Fibroblast of lung (primary cell): Measurements from ENCODE around the gene DOK5. TPM values are rescaled to one million over a fixed set of nuclear protein-coding genes. Genes with fewer than 3 reads are reported as not detected.

Experiments
- DNase-seq, 2 donors: peaks; one replicate each; pipeline versions ENCODE4 v3.0.0 to v3.0.0-alpha.2; 2010; ENCODE audit warnings: low read depth in 2 of 2
- H2AFZ ChIP-seq: 2 replicates; pipeline ENCODE4 v1.5.1; 2012; ENCODE audit warnings: low read length, control low read depth, inconsistent platforms
- H3K27ac ChIP-seq: 2 replicates; pipeline ENCODE4 v1.5.1; 2011; ENCODE audit warnings: low read length, control low read depth; ENCODE audit not compliant: insufficient read depth
- H3K27me3 ChIP-seq: 2 replicates; pipeline ENCODE4 v1.5.1; 2011; ENCODE audit warnings: mild to moderate bottlenecking, low read length; ENCODE audit not compliant: control insufficient read depth, insufficient read depth
- H3K36me3 ChIP-seq: 2 replicates; pipeline ENCODE4 v1.5.1; 2011; ENCODE audit warnings: low read length; ENCODE audit not compliant: control insufficient read depth, insufficient read depth
- H3K4me1 ChIP-seq: 2 replicates; pipeline ENCODE4 v1.5.1; 2011; ENCODE audit warnings: low read length; ENCODE audit not compliant: control insufficient read depth, insufficient read depth; ENCODE audit errors: extremely low read depth
- H3K4me2 ChIP-seq: 2 replicates; pipeline ENCODE4 v1.5.1; 2011; ENCODE audit warnings: low read length, control low read depth; ENCODE audit not compliant: insufficient read depth; ENCODE audit errors: extremely low read depth
- H3K4me3 ChIP-seq, 4 experiments: fragments of 200-600 bp in 1 of 4; sonication (generic) in 1 of 4; replicated peaks in 1 of 4; 2 replicates each; pipeline ENCODE4 v1.5.1; 2011 to 2016; ENCODE audit warnings: low read length in 4 of 4, low read depth in 3 of 4, mild to moderate bottlenecking in 3 of 4, control low read depth in 2 of 4, inconsistent platforms in 1 of 4, mixed read lengths in 1 of 4; ENCODE audit not compliant: insufficient read depth in 1 of 4; ENCODE audit errors: control extremely low read depth in 1 of 4
- H3K79me2 ChIP-seq: 2 replicates; pipeline ENCODE4 v1.5.1; 2012; ENCODE audit warnings: mild to moderate bottlenecking, low read length, inconsistent platforms; ENCODE audit not compliant: control insufficient read depth, insufficient read depth
- H3K9ac ChIP-seq: 2 replicates; pipeline ENCODE4 v1.5.1; 2011; ENCODE audit warnings: mild to moderate bottlenecking, low read length, control low read depth; ENCODE audit not compliant: insufficient read depth
- H3K9me3 ChIP-seq: 2 replicates; pipeline ENCODE4 v1.5.1; 2012; ENCODE audit warnings: low read depth, low read length; ENCODE audit not compliant: control insufficient read depth, insufficient read depth
- H4K20me1 ChIP-seq: 2 replicates; pipeline ENCODE4 v1.5.1; 2011; ENCODE audit warnings: low read length; ENCODE audit not compliant: control insufficient read depth, insufficient read depth; ENCODE audit errors: extremely low read depth
- EZH2 ChIP-seq: IDR thresholded peaks from 2 replicates; pipeline ENCODE4 v1.5.1; 2012; ENCODE audit warnings: low read length, control low read depth, mild to moderate bottlenecking; ENCODE audit errors: missing control alignments
- polyA plus RNA-seq, 2 donors: library from polyadenylated mRNA; depleted of rRNA in 1 of 2; stranded (reverse) in 1 of 2; unstranded in 1 of 2; fragments of >200 nt; gene quantifications; 2 replicates each; pipeline ENCODE4 v1.2.1, GENCODE V29; 2011 to 2012; ENCODE audit warnings: missing spikeins in 1 of 2
- total RNA-seq: library from RNA; depleted of rRNA; stranded (reverse); fragments of >200 nt; gene quantifications from 2 replicates; pipeline ENCODE4 v1.2.1, GENCODE V29; 2014
- TF ChIP-seq, protein P1 (sequence below), 2 donors: IDR thresholded peaks in 1 of 2; conservative IDR thresholded peaks in 1 of 2; 1 replicate in 1 of 2; 2 replicates in 1 of 2; pipeline ENCODE4 v1.5.1; 2011 to 2012; ENCODE audit warnings: low read length in 2 of 2, control low read depth in 1 of 2, inconsistent platforms in 1 of 2, low read depth in 1 of 2, mild to moderate bottlenecking in 1 of 2

Gene DOK5
- total and polyA plus RNA-seq, 2 donors (not counting 1 experiment from before 2014, with no cell fraction given), result 13.5 to 19.2 TPM

DNA sequence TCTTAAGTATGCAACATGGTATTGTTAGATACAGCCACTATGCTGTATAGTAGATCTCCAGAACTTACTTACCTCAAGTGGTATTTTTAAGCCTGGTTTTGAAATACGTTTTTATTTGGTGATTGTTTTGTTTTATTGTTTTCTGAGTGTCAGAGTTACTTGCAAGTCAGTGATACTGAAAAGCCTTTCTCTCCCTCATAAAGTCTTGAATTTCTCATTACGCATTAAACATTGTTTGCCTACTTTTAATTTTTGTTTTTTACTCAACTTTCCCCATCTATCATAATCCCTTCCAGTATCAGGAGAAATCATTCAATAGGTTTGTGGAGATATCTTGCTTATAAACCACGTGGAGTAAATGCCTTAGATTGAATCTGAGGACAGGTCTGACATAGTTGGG is 214.9 kb downstream of the DOK5 start:
- no peak overlapping the region for H3K27ac ChIP-seq
- H3K4me3 ChIP-seq, result no peak overlapping the region
- H3K9ac ChIP-seq, result no peak overlapping the region
- no peak overlapping the region for H2AFZ ChIP-seq
- no peaks in the 10 kb centered on the region for H3K4me1 ChIP-seq
- H3K79me2 ChIP-seq, result no peaks in the 10 kb centered on the region
- H3K36me3 ChIP-seq, result no peaks in the 10 kb centered on the region
- no peak for DNase-seq
- TF ChIP-seq, protein P1, sequence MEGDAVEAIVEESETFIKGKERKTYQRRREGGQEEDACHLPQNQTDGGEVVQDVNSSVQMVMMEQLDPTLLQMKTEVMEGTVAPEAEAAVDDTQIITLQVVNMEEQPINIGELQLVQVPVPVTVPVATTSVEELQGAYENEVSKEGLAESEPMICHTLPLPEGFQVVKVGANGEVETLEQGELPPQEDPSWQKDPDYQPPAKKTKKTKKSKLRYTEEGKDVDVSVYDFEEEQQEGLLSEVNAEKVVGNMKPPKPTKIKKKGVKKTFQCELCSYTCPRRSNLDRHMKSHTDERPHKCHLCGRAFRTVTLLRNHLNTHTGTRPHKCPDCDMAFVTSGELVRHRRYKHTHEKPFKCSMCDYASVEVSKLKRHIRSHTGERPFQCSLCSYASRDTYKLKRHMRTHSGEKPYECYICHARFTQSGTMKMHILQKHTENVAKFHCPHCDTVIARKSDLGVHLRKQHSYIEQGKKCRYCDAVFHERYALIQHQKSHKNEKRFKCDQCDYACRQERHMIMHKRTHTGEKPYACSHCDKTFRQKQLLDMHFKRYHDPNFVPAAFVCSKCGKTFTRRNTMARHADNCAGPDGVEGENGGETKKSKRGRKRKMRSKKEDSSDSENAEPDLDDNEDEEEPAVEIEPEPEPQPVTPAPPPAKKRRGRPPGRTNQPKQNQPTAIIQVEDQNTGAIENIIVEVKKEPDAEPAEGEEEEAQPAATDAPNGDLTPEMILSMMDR (conservative IDR thresholded peaks at IDR 0.05 in 1 of 2, IDR thresholded peaks at IDR 0.05 in 1 of 2; ENCODE audit: low read depth in 1 of 2, low read length in 2 of 2), result no peak
- TF ChIP-seq EZH2, result no peak
- H3K27me3 ChIP-seq, result no peaks in the 10 kb centered on the region
- H3K9me3 ChIP-seq, result no peaks in the 10 kb centered on the region
- H4K20me1 ChIP-seq, result no peaks in the 10 kb centered on the region
- no peak overlapping the region for H3K4me2 ChIP-seq

DNA sequence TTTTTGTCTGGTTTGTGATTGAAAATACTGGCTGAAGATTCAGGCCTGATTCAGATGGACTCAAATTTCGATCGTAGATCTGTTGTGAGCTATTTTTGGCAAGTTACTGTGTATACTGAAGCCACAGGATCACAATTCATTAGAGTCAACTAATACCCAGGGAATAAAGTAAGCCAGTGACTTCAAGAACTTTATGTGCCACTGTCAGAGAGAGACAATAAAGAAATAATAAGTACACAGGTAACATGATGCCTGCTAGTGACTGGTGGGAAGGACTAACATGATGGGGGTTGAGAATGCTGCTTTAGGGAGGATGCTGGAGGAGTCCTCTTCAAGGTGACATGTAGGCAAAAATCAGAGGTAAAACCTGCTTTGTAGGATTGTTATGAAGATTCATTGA is 215.9 kb downstream of the DOK5 start:
- TF ChIP-seq, protein P1 (conservative IDR thresholded peaks at IDR 0.05 in 1 of 2, IDR thresholded peaks at IDR 0.05 in 1 of 2; ENCODE audit: low read depth in 1 of 2, low read length in 2 of 2), result no peak
- no peak for TF ChIP-seq EZH2
- Histone ChIP-seq H3K4me3 (no peak overlapping the region), H3K79me2 (no peaks in the 10 kb centered on the region), H2AFZ (no peak overlapping the region), H3K4me1 (no peaks in the 10 kb centered on the region), H3K27me3 (no peaks in the 10 kb centered on the region), H3K9me3 (no peaks in the 10 kb centered on the region), H3K36me3 (no peaks in the 10 kb centered on the region), H3K27ac (no peak overlapping the region), H4K20me1 (no peaks in the 10 kb centered on the region), H3K9ac (no peak overlapping the region), H3K4me2 (no peak overlapping the region)
- DNase-seq, result no peak

DNA sequence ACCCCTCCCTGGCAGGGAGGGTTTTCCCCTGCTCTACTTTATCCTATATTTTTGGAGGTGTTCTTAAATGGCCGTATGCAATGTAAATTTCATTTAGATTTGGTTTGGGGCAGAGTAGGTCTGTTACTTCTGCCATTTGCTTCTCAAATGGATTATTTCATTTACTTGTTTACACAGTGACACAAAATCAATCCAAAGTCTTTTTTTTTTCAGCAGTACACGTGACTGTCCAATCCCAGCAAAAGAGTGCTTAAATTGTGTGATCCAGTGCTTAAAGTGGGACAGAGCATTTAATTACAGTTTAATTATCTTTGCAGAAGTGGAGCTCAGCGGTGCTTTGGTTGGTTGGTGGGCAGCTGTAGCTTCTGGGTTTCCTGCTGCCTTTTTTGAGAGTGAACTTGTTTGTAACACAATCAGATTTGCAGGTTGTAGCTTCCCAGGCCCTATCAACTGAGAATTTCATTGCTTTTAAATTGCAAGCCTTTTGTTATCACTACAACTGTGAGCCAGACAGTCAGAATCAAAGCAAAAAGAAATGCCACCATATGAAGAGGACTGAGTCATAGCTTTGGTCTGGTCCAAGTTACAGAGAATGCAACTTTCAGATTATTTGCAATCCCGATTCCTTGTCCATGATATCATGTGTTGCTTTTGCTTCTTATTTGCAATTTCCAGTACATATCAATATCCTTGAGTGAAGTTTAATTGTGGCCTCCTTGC is 216.9 kb downstream of the DOK5 start:
- Histone ChIP-seq H3K27me3 (no peaks in the 10 kb centered on the region), H3K4me2 (no peak overlapping the region), H3K9ac (no peak overlapping the region), H3K4me3 (no peak overlapping the region), H3K9me3 (no peaks in the 10 kb centered on the region), H3K36me3 (no peaks in the 10 kb centered on the region), H3K27ac (no peak overlapping the region), H4K20me1 (no peaks in the 10 kb centered on the region), H3K79me2 (no peaks in the 10 kb centered on the region), H3K4me1 (no peaks in the 10 kb centered on the region), H2AFZ (no peak overlapping the region)
- TF ChIP-seq, protein P1 (conservative IDR thresholded peaks at IDR 0.05 in 1 of 2, IDR thresholded peaks at IDR 0.05 in 1 of 2; ENCODE audit: low read depth in 1 of 2, low read length in 2 of 2), result no peak
- no peak for TF ChIP-seq EZH2
- DNase-seq, result no peak
